DOHH2 (cell line): ENCODE measurements around the gene APOBEC3A.

Experiments
- H3F3A ChIP-seq: fragments of 200-600 bp; sonication (generic), shearing (Covaris generic); 2 replicates; pipeline ENCODE4 v1.6.0; 2016; ENCODE audit warnings: antibody characterized with exemption, mild to moderate bottlenecking; ENCODE audit not compliant: control insufficient read depth, insufficient read depth
- H3K27ac ChIP-seq: fragments of 200-600 bp; sonication (generic); 2 replicates; pipeline ENCODE4 v1.5.1; 2014; ENCODE audit warnings: low read depth, mild to moderate bottlenecking, low read length, moderate library complexity
- H3K27me3 ChIP-seq: fragments of 200-600 bp; sonication (generic); 2 replicates; pipeline ENCODE4 v1.6.1; 2014; ENCODE audit warnings: mild to moderate bottlenecking, low read length, mixed read lengths; ENCODE audit not compliant: control insufficient read depth
- H3K36me3 ChIP-seq: fragments of 200-600 bp; sonication (generic); 2 replicates; pipeline ENCODE4 v1.6.1; 2014; ENCODE audit warnings: mild to moderate bottlenecking, low read length, moderate library complexity, mixed read lengths; ENCODE audit not compliant: control insufficient read depth
- H3K4me1 ChIP-seq: fragments of 200-600 bp; sonication (generic); 2 replicates; pipeline ENCODE4 v1.6.1; 2014; ENCODE audit warnings: mild to moderate bottlenecking, low read length, mixed read lengths; ENCODE audit not compliant: control insufficient read depth
- H3K4me2 ChIP-seq: fragments of 200-600 bp; sonication (generic); 2 replicates; pipeline ENCODE4 v1.6.0; 2014; ENCODE audit warnings: mild to moderate bottlenecking, low read length, moderate library complexity
- H3K4me3 ChIP-seq: fragments of 200-600 bp; sonication (generic); 2 replicates; pipeline ENCODE4 v1.5.1; 2014; ENCODE audit warnings: mild to moderate bottlenecking, low read length, mixed read lengths
- H3K79me2 ChIP-seq: fragments of 200-600 bp; sonication (generic); 2 replicates; pipeline ENCODE4 v1.6.1; 2014; ENCODE audit warnings: mild to moderate bottlenecking, low read length, mixed read lengths; ENCODE audit not compliant: control insufficient read depth
- H3K9me2 ChIP-seq: fragments of 200-600 bp; sonication (generic); replicated peaks from 2 replicates; pipeline ENCODE4 v1.6.1; 2014; ENCODE audit warnings: mild to moderate bottlenecking, low read length, mixed read lengths; ENCODE audit not compliant: control insufficient read depth
- H3K9me3 ChIP-seq: fragments of 200-600 bp; sonication (generic); 2 replicates; pipeline ENCODE4 v1.6.1; 2014; ENCODE audit warnings: antibody characterized with exemption, low read length, mixed read lengths; ENCODE audit not compliant: control insufficient read depth, insufficient read depth
- H4K20me1 ChIP-seq: fragments of 200-600 bp; sonication (generic); 2 replicates; pipeline ENCODE4 v1.6.0; 2014; ENCODE audit warnings: low read depth, mild to moderate bottlenecking, antibody characterized with exemption, low read length, moderate library complexity; ENCODE audit not compliant: control insufficient read depth, insufficient read depth
- EZH2phosphoT487 ChIP-seq: fragments of 200-600 bp; sonication (generic); IDR thresholded peaks from 2 replicates; pipeline ENCODE4 v1.6.1; 2017; ENCODE audit warnings: borderline replicate concordance, mild to moderate bottlenecking, antibody characterized with exemption, low read length, moderate library complexity, mixed read lengths
- TF ChIP-seq, protein P1 (sequence below): fragments of 200-600 bp; sonication (generic); IDR thresholded peaks from one replicate; pipeline ENCODE4 v1.5.1; 2014; ENCODE audit warnings: antibody characterized with exemption, mild to moderate bottlenecking, low read depth, low read length; ENCODE audit not compliant: poor library complexity, severe bottlenecking

The APOBEC3A gene

DNA sequence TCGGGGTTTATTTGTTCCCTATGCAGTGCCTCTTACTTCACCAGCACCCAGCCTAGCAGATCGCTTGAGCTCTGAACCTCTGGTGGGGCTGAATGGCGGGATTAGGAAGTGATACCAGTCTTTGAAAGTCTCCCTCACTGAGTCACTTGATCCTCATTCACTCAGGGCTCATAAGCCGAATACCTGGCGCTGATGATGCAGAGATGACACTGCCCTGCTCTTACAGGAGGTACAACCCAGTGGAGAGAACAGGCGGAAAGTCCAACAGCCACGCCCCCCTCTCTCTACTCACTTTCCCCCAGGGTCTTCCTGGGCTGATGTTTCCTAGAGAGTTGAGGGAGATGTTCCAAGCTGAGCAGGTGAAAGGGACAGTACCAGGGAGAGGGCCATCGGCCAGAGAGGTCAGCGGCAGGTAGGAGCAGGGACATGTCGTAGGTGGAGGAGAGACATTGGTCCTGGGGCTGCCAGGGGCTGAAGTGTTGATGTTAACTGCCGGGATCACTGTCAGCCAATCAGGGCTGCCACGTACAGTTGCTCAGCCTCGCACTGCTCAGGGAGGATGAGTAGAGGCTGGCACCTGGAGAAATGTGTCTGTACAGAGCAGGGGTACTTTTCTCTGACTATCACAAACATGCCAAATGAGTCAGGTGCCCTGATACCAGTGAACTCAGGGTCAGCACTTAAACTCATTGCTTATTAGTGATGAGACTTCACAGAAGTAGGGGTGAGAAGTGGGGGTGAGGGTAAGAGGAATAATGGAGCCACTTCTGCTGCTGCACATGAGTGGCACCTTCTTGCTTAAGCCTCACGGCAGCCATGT is 9.9 kb upstream of the APOBEC3A start:
- Histone ChIP-seq H3K36me3 (no peaks in the 10 kb centered on the region), H3K4me2 (no peak overlapping the region), H3K9me3 (no peaks in the 10 kb centered on the region), H3K9me2 (no peaks in the 10 kb centered on the region), H3K4me1 (peaks cover 6% of the 10 kb centered on the region; the same call in 1 of the 2 replicates), H3K4me3 (no peak overlapping the region), H4K20me1 (0 out of 2 replicates have a peak, but pooled peaks cover 3% of the 10 kb centered on the region), H3F3A (no peaks in the 10 kb centered on the region), H3K79me2 (no peaks in the 10 kb centered on the region), H3K27ac (no peak overlapping the region), H3K27me3 (peaks cover 49% of the 10 kb centered on the region)
- TF ChIP-seq, protein P1, sequence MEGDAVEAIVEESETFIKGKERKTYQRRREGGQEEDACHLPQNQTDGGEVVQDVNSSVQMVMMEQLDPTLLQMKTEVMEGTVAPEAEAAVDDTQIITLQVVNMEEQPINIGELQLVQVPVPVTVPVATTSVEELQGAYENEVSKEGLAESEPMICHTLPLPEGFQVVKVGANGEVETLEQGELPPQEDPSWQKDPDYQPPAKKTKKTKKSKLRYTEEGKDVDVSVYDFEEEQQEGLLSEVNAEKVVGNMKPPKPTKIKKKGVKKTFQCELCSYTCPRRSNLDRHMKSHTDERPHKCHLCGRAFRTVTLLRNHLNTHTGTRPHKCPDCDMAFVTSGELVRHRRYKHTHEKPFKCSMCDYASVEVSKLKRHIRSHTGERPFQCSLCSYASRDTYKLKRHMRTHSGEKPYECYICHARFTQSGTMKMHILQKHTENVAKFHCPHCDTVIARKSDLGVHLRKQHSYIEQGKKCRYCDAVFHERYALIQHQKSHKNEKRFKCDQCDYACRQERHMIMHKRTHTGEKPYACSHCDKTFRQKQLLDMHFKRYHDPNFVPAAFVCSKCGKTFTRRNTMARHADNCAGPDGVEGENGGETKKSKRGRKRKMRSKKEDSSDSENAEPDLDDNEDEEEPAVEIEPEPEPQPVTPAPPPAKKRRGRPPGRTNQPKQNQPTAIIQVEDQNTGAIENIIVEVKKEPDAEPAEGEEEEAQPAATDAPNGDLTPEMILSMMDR = no peak
- no peak for TF ChIP-seq EZH2phosphoT487

DNA sequence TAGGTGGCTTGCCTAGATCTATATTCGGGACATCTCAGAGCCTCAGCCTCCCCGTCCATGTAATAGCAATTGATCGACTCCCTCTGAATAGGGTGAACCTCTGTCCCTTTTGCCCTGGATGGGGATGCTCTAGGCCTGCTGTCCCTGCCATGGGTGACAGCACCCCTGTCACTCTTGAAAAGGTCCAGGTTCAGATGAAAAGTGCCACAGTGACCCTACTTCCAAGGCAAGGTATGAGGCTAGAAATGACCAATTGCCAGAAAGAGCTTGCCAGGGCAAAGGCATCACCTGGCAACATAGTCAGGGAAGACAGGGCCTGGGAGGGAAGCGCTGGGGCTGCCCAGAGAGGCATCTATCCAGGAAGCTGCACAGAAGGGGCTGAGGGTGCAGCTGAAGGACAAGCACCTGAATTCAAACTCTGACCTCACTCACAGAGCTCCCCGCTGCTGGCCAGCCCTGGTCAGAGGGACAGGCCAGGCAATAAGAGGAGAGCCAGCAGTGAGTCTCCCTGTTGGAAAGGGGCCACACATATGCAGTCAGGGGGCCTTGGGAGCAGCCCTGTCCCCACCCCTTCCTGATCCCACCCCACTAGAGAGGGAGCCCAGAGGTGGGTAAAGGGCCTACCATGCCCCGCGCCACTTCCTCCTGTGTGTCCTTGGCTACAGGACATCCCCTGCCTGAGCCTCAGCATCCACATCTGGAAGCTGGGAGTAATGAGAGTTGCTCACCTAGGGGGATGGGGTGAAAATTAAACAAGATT is 9.0 kb upstream of the APOBEC3A start:
- Histone ChIP-seq H4K20me1 (no peaks in the 10 kb centered on the region), H3K4me1 (peaks cover 2% of the 10 kb centered on the region; the same call in 1 of the 2 replicates), H3K4me2 (no peak overlapping the region), H3K36me3 (no peaks in the 10 kb centered on the region), H3K79me2 (no peaks in the 10 kb centered on the region), H3K27ac (no peak overlapping the region), H3K27me3 (peaks cover 42% of the 10 kb centered on the region), H3F3A (no peaks in the 10 kb centered on the region), H3K9me2 (no peaks in the 10 kb centered on the region), H3K4me3 (no peak overlapping the region), H3K9me3 (no peaks in the 10 kb centered on the region)
- no peak for TF ChIP-seq EZH2phosphoT487
- TF ChIP-seq, protein P1 = no peak

DNA sequence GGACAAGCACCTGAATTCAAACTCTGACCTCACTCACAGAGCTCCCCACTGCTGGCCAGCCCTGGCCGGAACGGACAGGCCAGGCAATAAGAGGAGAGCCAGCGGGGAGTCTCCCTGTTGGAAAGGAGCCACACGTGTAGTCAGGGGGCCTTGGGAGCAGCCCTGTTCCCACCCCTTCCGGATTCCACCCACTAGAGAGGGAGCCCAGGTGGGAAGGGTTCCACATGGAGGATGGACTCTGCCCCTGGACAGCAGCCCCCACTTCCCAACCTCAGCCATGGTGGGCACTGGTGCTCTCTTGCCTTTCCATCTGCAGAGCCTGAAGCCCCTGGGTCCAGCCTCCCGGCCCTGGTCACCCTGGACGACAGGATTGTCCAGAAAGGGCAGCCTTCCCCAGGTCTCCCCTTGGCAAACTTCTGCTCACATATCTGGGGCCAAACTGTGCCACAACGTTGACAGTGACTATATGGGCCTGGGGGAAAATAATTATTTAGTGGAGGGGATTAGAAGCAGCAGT is 7.5 kb upstream of the APOBEC3A start:
- no peak overlapping the region for H3K4me3 ChIP-seq
- TF ChIP-seq, protein P1 = no peak
- TF ChIP-seq EZH2phosphoT487 = no peak
- H3K36me3 ChIP-seq = no peaks in the 10 kb centered on the region
- H3K9me2 ChIP-seq = no peaks in the 10 kb centered on the region
- no peak overlapping the region for H3K27ac ChIP-seq
- no peaks in the 10 kb centered on the region for H3K9me3 ChIP-seq
- no peaks in the 10 kb centered on the region for H4K20me1 ChIP-seq
- H3K27me3 ChIP-seq = peaks cover 30% of the 10 kb centered on the region
- no peaks in the 10 kb centered on the region for H3K4me1 ChIP-seq
- H3F3A ChIP-seq = no peaks in the 10 kb centered on the region
- no peak overlapping the region for H3K4me2 ChIP-seq
- no peaks in the 10 kb centered on the region for H3K79me2 ChIP-seq
